ENCODE data around the gene HIPK2. TPM values are rescaled to one million over a fixed set of nuclear protein-coding genes. Genes with fewer than 3 reads are reported as not detected.

HIPK2 gene
- total RNA-seq, 4 donors from 2014 or later = 13.6 to 21.8 (median 18.2) TPM

- Histone ChIP-seq H3K9me3 (no peaks in the 10 kb centered on the region), H3K27me3 (no peaks in the 10 kb centered on the region), H3K27ac (no peak overlapping the region), H3K4me1 (peaks cover 23% of the 10 kb centered on the region), H3K36me3 (no peaks in the 10 kb centered on the region), H3K4me3 (no peak overlapping the region)
- DNase-seq (ENCODE audit: low spot score in 2 of 2) = no peak
- TF ChIP-seq CTCF (IDR thresholded peaks at IDR 0.05) (no peak), EP300 (IDR thresholded peaks at IDR 0.05) (no peak), POLR2AphosphoS5 (IDR thresholded peaks at IDR 0.05) (no peak), POLR2A (IDR thresholded peaks at IDR 0.05) (no peak)
- 79% methylated on average over 7 of the region's 9 CpGs for WGBS
Measured at GRCh38 chr7:139706837-139707236, 71.0 kb downstream of the HIPK2 start.

GRCh38 chr7:139704308-139704879, 73.4 kb downstream of the HIPK2 start:
- no peak for DNase-seq (ENCODE audit: low spot score in 2 of 2)
- 82% methylated on average over 8 of the region's 8 CpGs for WGBS
- H3K4me3 ChIP-seq = no peak overlapping the region
- H3K9me3 ChIP-seq = no peaks in the 10 kb centered on the region
- H3K27ac ChIP-seq = no peak overlapping the region
- H3K36me3 ChIP-seq = no peaks in the 10 kb centered on the region
- H3K27me3 ChIP-seq = no peaks in the 10 kb centered on the region
- peaks cover 19% of the 10 kb centered on the region for H3K4me1 ChIP-seq
- TF ChIP-seq POLR2A (IDR thresholded peaks at IDR 0.05) (no peak), POLR2AphosphoS5 (IDR thresholded peaks at IDR 0.05) (no peak), EP300 (IDR thresholded peaks at IDR 0.05) (no peak), CTCF (IDR thresholded peaks at IDR 0.05) (no peak)

- WGBS = 76% methylated on average over 5 of the region's 5 CpGs
Measured at GRCh38 chr7:139703487-139704307, 74.1 kb downstream of the HIPK2 start.

GRCh38 chr7:139702811-139703486, 74.8 kb downstream of the HIPK2 start:
- H3K9me3 ChIP-seq = no peaks in the 10 kb centered on the region
- no peaks in the 10 kb centered on the region for H3K36me3 ChIP-seq
- H3K4me3 ChIP-seq = no peak overlapping the region
- no peaks in the 10 kb centered on the region for H3K27me3 ChIP-seq
- peaks cover 13% of the 10 kb centered on the region for H3K4me1 ChIP-seq
- no peak overlapping the region for H3K27ac ChIP-seq
- no peak for TF ChIP-seq CTCF (IDR thresholded peaks at IDR 0.05)
- TF ChIP-seq POLR2AphosphoS5 (IDR thresholded peaks at IDR 0.05) = no peak
- no peak for TF ChIP-seq EP300 (IDR thresholded peaks at IDR 0.05)
- TF ChIP-seq POLR2A (IDR thresholded peaks at IDR 0.05) = no peak
- DNase-seq (ENCODE audit: low spot score in 2 of 2) = no peak
- 80% methylated on average over 10 of the region's 10 CpGs for WGBS

More at GRCh38 chr7:139703487-139704307, 74.1 kb downstream of the HIPK2 start:
- DNase-seq (ENCODE audit: low spot score in 2 of 2) = no peak
- Histone ChIP-seq H3K9me3 (no peaks in the 10 kb centered on the region), H3K36me3 (no peaks in the 10 kb centered on the region), H3K27me3 (no peaks in the 10 kb centered on the region), H3K4me1 (peaks cover 13% of the 10 kb centered on the region), H3K4me3 (no peak overlapping the region), H3K27ac (no peak overlapping the region)
- no peak for TF ChIP-seq POLR2A (IDR thresholded peaks at IDR 0.05)
- no peak for TF ChIP-seq EP300 (IDR thresholded peaks at IDR 0.05)
- no peak for TF ChIP-seq POLR2AphosphoS5 (IDR thresholded peaks at IDR 0.05)
- TF ChIP-seq CTCF (IDR thresholded peaks at IDR 0.05) = no peak

GRCh38 chr7:139702313-139702731, 75.5 kb downstream of the HIPK2 start:
- Histone ChIP-seq H3K4me1 (peaks cover 13% of the 10 kb centered on the region), H3K9me3 (no peaks in the 10 kb centered on the region), H3K4me3 (no peak overlapping the region), H3K36me3 (no peaks in the 10 kb centered on the region), H3K27me3 (no peaks in the 10 kb centered on the region), H3K27ac (no peak overlapping the region)
- DNase-seq (ENCODE audit: low spot score in 2 of 2) = no peak
- 35% methylated on average over 7 of the region's 8 CpGs for WGBS
- TF ChIP-seq EP300 (IDR thresholded peaks at IDR 0.05) (no peak), CTCF (IDR thresholded peaks at IDR 0.05) (no peak)
